ENCODE results near the gene PLEKHD1.

DNA sequence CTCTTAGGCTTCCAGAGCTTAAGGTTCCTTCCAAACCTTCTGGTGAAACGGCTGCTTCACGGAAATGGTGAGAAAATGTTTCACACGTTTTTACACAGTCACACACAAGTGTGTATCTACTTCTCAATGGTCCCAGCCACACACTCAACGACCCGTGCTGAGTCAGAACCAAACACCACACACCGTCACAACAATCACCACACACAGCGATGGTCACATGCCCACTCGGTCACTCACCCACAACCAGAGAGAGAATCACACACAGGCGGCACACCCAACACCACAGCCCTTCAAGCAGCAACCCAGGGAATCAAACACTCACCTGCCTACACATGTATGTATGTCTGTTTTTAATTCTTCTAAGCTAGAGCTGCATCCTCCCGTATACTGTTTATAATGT lies 12.6 kb upstream of the PLEKHD1 start:
- TF ChIP-seq CTCF (IDR thresholded peaks at IDR 0.05), result no peak
- TF ChIP-seq POLR2AphosphoS5 (IDR thresholded peaks at IDR 0.05), result no peak
- no peak for TF ChIP-seq POLR2A (IDR thresholded peaks at IDR 0.05)

Measured in transverse colon (tissue), 4 donors.